Sciatic nerve (tissue), 2 donors: ENCODE results near the gene PURA. TPM values are rescaled to one million over a fixed set of nuclear protein-coding genes. Genes with fewer than 3 reads are reported as not detected.

Experiments used
- ATAC-seq: fragments of 200-7000 bp; cut with Tn5 transposase; one replicate; pipeline ENCODE4 v1.9.1; 2020; ENCODE audit warnings: mild to moderate bottlenecking, moderate library complexity
- DNase-seq: peaks from one replicate; pipeline ENCODE4 v3.0.0-alpha.2; 2020; ENCODE audit warnings: low spot score
- intact Hi-C: fragments of 100-400 bp; cut with DNase I; formaldehyde crosslinking; loops from one replicate; pipeline ENCODE4 v1.14.2; 2022
- total RNA-seq: library from RNA; stranded (reverse); fragmentation: NEBNext Ultra II Directional; extraction: Animal tissue kit (Norgen Biotek cat#: 25700); gene quantifications from one replicate; pipeline ENCODE4 v1.2.1, GENCODE V29; 2021
- donor health status: DM: no; HTN: no; CAD: no.
- donor health status: DM: no; HTN: no; CAD: no.

Gene PURA
- total RNA-seq, 1 donor from 2014 or later, result 61.0 TPM

GRCh38 chr5:140130949-140131733 is 17.2 kb downstream of the PURA start:
- DNase-seq (no peak), ATAC-seq (no peak)
- intact Hi-C loops, result no loop called here

DNA sequence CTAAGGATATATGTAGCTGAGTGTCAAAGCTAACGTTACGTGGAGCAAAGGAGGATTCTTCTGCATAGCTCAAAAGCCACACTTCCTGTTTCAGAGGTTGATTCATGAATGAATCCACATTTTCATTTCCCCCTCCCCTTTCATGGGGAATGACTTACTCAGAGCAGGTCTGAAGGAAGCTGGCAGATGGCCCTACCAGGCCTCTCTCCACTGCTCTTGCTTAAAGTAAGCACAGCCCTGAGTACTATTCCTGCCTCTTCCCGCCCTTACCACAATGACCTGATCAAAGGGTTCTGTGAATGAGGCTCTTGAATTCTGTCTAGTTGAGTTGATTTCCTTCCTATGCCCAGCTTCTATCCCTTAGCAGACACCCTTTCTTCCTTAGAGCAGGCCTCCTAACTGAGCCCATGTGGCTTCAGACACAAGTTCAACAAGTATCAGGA is 18.1 kb downstream of the PURA start:
- intact Hi-C loops, result no loop called here
- no peak for ATAC-seq
- no peak for DNase-seq

GRCh38 chr5:140133514-140134167 is 19.7 kb downstream of the PURA start:
- intact Hi-C loops, result no loop called here
- ATAC-seq, result no peak

DNA sequence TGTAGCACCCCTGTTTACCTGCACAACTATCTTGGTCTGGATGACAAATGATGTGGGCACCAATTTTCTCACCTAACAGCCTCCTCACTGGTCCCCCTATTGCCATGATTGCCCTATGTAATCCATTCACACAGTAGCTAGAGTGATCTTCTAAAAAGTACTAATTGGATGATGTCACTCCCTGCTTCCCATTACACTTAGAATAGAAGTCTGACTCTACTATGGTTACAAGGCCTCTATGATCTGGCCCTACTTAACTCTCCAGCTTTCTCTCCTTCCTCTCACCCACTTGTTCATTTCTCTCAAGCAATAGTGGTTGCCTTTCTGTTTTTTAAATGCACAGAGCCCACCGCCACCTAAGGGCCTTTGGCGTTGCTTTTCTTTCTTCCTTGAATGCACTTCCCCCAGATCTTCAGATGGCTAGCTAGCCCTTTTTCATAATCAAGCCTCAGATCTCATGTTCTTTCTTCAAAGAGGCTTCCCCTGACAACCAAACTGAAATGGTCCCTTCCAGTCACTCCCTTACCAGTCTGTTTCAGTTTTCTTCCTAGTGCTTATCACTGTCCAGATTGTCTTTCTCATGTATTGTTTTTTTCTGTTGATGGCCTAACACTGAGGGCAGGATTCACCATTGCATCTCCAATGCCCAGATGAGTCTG is 20.5 kb downstream of the PURA start:
- DNase-seq (no peak), ATAC-seq (no peak)
- intact Hi-C loops, result no loop called here

More at GRCh38 chr5:140133514-140134167, 19.7 kb downstream of the PURA start:
- no peak for DNase-seq

- no peak for DNase-seq
- ATAC-seq, result no peak
- intact Hi-C loops, result no loop called here
These were observed 21.2 kb downstream of the PURA start for GRCh38 chr5:140135127-140135526.

DNA sequence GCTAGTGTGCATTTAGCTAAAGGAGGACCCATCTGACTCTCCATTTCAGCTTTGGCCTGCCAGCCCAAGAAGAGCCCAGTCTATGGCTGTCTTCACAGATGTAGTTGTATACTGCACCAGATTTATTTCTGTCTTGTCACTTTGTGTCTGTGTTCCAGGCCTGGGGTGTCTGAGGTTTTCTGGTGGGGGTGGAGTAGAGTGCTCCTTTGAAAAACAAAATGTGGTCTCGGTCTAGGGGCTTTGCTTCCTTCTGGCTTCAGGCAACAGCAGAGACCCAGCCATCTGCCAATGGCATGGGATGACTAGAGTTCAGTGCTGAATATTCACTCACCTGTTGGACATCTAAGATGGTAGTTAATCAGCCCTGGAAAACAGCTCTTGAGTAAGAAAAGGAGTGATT is 22.7 kb downstream of the PURA start:
- no peak for ATAC-seq
- DNase-seq, result no peak
- intact Hi-C loops, result no loop called here

GRCh38 chr5:140140435-140140834 is 26.5 kb downstream of the PURA start:
- intact Hi-C loops, result no loop called here
- ATAC-seq (peak; percentile 50), DNase-seq (no peak)

DNA sequence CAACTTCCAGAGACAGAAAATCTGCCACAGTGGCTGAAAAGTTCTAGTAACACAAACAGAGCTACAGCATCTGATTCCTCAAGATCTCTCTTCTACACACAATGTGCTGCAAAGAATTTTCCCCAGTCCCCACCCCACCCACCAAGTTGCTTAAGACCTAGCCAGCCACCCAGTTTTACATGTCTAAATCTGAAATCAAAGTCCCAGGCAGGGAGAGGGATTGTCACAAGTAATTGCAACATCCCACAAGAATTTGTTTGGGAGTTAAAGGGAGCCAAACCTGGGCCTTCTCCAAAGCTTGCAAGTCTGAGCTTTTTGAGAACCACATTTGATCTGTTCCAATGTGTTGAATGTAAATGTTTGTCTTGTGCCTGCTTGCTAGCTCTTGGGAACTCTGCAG is 27.3 kb downstream of the PURA start:
- no peak for DNase-seq
- ATAC-seq, result no peak
- intact Hi-C loops, result no loop called here

DNA sequence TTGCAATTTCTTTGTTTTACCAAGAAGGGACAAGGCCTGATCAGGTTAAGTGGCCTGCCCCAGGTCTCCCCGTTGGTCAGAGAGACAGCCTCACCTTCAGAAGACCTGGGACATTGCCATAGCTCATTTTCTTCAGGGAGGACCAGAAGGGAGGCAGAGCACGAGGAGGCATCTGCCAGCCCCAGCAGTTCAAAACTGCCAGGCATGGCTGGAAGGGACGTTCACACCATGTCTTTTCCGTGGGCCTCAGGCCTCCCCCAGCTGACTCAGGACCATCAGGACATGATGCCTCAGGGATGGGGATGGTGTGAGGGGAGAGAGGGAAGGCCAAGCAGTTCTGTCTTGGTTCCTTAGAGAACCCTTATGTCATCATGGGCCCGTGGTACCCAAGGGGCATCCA is 28.3 kb downstream of the PURA start:
- ATAC-seq, result no peak
- DNase-seq, result no peak
- intact Hi-C loops, result no loop called here

- ATAC-seq (no peak), DNase-seq (no peak)
- intact Hi-C loops, result no loop called here
These were observed 28.9 kb downstream of the PURA start for GRCh38 chr5:140142856-140143255.

DNA sequence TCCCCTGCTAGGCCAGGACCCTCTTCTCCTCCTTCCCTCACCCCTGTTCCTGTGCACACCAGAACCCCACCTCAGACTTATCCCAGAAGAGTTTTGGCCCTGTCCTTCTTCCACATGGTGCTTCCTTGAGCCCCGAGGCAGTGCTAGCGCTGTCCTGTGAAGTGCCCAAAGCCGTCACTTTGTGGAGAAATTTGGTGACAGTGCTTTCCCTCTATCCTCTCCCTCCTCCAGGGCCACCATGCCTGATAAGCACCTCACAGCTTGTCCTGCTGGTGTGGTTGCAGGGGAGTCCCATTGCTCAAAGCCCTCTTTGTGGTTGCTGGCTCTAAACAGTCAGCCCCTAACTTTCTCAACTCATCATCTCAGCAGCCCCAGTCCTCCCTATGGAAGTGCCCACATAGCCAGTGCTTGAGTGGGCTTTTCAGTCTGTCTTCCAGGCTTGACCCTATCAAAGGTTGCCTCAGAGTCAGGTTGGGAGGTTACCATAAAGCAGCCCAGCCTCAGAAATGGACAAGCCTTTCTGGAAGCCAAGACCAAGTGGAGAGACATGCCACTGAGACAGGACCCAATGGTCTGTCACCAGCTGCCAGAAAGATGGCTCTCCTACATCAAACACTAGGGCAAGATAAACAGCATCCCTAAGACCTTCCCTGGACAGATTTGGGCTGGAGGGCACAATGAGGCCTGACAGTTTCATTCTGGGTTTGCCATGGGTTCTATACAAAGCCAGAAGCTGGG is 29.8 kb downstream of the PURA start:
- DNase-seq, result no peak
- intact Hi-C loops, result no loop called here
- no peak for ATAC-seq

DNA sequence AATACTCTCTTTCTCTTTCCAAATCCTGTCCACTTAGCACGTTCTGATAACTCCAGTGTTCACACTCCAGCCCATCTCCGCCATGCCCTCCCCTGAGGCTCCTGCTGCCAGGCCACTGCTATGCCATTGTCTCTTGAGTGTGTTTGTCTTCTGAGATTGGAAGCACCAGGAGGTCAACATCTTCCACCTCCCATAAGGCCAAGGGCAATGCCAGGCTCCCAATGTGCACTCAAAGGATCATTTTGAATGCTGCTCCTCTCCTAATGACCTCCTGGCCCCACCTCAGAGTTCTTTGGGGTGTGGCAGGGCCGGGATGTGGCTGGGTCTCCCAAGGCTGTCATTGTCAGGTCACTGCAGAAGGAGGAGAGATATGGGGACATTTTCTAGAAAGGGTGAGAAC is 31.3 kb downstream of the PURA start:
- no peak for ATAC-seq
- no peak for DNase-seq
- intact Hi-C loops, result no loop called here

GRCh38 chr5:140145818-140146522 is 32.1 kb downstream of the PURA start:
- intact Hi-C loops, result no loop called here
- DNase-seq, result peak; percentile 79
- ATAC-seq, result peak; percentile 90

DNA sequence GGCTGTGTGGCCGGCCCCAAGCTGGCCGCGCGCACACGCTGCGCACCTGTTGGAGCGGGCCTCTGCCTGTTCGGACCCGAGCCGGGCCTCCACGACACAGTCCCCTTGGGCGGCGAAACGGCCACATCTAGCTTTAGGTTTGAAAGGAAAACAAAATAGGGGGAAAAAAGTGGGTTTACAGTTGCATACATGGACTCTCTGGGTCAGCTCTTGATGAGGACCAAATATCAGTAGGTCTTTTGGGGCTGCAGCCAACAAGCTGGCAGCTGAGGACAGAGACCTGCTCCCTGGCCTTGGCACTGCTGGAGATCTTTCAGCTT is 32.6 kb downstream of the PURA start:
- intact Hi-C loops, result no loop called here
- ATAC-seq (no peak), DNase-seq (no peak)

GRCh38 chr5:140147460-140147859 is 33.6 kb downstream of the PURA start:
- DNase-seq (no peak), ATAC-seq (no peak)
- intact Hi-C loops, result no loop called here

DNA sequence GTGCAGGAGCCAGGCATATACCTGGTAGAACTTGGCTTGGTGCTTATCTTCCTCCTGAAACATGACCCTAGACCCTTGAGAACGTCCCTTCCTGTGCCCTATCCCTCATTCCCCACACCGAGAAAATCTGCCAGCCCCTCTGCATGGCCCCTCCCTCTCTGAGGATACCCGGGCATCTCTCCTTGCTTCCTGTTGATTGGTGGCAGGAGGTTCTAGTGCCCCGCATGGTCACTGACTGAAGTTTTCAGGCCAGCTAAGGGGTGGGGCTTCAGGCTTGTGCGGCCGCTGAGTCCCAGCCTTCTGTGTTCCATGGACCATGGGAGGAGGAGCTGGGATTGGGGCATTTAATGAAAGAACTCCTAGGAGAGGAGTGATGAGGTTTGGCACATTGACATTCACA is 34.6 kb downstream of the PURA start:
- intact Hi-C loops, result no loop called here
- no peak for ATAC-seq
- DNase-seq, result no peak

- ATAC-seq (no peak), DNase-seq (no peak)
- intact Hi-C loops, result no loop called here
These were observed 36.3 kb downstream of the PURA start for GRCh38 chr5:140150201-140150600.

DNA sequence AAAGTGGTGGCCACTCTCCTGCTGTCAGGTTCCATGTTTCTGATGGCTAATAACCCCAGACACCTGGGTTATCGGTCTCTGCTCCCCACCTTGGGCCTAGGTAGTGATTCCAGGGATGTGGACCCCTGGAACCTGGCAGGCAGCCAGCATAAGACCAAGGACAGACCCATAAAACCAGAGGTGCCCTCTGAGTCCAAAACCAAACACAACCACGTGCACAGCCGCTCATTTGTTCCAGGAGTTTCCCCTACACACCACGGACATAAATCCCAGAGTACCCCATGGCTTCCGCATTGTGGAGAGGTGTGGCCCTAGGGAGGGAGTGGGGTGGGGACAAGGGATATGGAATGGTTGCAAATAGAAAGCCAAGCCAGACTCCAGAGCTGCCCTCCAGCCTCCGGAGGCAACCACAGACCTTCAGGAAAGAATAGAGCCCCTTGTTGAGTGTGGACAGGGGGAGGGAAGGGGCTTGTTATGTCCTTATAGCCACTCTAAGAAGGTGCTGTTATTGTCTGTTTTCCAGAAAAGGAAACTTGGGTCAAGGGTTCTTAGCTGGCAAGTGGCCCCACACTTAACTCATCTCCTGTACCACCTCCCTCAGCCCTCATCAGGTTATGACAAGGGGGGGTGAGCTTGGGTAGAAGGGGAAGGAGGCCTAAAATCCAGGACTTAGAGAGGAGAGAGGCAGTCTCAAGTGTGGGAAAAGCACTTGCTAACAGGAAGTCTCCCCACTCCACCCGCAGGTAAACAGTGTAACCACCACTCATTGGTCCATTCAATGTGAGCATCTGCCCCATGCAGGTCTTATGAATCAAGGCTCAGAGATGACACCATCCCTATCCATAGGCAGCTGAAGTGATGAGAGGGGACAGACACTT is 37.5 kb downstream of the PURA start:
- ATAC-seq (no peak), DNase-seq (no peak)
- intact Hi-C loops, result no loop called here
